Smooth muscle cell (in vitro differentiated cells): ENCODE measurements around the gene SMG6. TPM values are rescaled to one million over a fixed set of nuclear protein-coding genes. Genes with fewer than 3 reads are reported as not detected.

Experiments used
- DNase-seq: peaks from one replicate; lab custom pipeline; 2025; ENCODE audit not compliant: unreplicated experiment; lab: John Stamatoyannopoulos, UW
- H2AFZ ChIP-seq: fragments of 200-600 bp; sonication (generic); 2 replicates; pipeline ENCODE4 v1.6.0; 2016; ENCODE audit warnings: antibody characterized with exemption, low read depth, mild to moderate bottlenecking
- H3F3A ChIP-seq: fragments of 200-600 bp; sonication (generic); 2 replicates; pipeline ENCODE4 v1.6.0; 2017; ENCODE audit warnings: antibody characterized with exemption, low read depth
- H3K27ac ChIP-seq: fragments of 200-600 bp; sonication (generic); 2 replicates; pipeline ENCODE4 v1.5.1; 2016; ENCODE audit warnings: low read depth, mild to moderate bottlenecking
- H3K27me3 ChIP-seq: fragments of 200-600 bp; sonication (generic); 2 replicates; pipeline ENCODE4 v1.6.1; 2016; ENCODE audit warnings: low read depth, mild to moderate bottlenecking
- H3K36me3 ChIP-seq: fragments of 200-600 bp; sonication (generic); 2 replicates; pipeline ENCODE4 v1.5.1; 2016; ENCODE audit warnings: low read depth
- H3K4me1 ChIP-seq: fragments of 200-600 bp; sonication (generic); 2 replicates; pipeline ENCODE4 v1.5.1; 2016; ENCODE audit warnings: low read depth
- H3K4me2 ChIP-seq: fragments of 200-600 bp; sonication (generic); 2 replicates; pipeline ENCODE4 v1.6.0; 2016; ENCODE audit warnings: mild to moderate bottlenecking
- H3K4me3 ChIP-seq: fragments of 200-600 bp; sonication (generic); 2 replicates; pipeline ENCODE4 v1.5.1; 2016; ENCODE audit warnings: mild to moderate bottlenecking
- H3K79me2 ChIP-seq: fragments of 200-600 bp; sonication (generic); 2 replicates; pipeline ENCODE4 v1.6.0; 2016; ENCODE audit warnings: low read depth, mild to moderate bottlenecking
- H3K9ac ChIP-seq: fragments of 200-600 bp; sonication (generic); 2 replicates; pipeline ENCODE4 v1.6.0; 2016; ENCODE audit warnings: low read depth
- H3K9me3 ChIP-seq: fragments of 200-600 bp; sonication (generic); replicated peaks from 2 replicates; pipeline ENCODE4 v1.5.1; 2016; ENCODE audit warnings: low read depth
- H4K20me1 ChIP-seq: fragments of 200-600 bp; sonication (generic); 2 replicates; pipeline ENCODE4 v1.6.0; 2016; ENCODE audit warnings: low read depth
- WGBS: methylation state at CpG from one replicate; pipeline ENCODE4 v1.1.7; 2016; ENCODE audit warnings: low lambda C conversion rate; 5-methylcytosine and 5-hydroxymethylcytosine counted together
- polyA plus RNA-seq: library from polyadenylated mRNA; unstranded; fragments of >200 nt; fragmentation: Nextera tagmentation; extraction: Ambion mirVana; gene quantifications from 2 replicates; pipeline ENCODE4 v1.2.1, GENCODE V29; 2016
- total RNA-seq: library from RNA; depleted of rRNA; stranded (reverse); fragments of >200 nt; gene quantifications from 2 replicates; pipeline ENCODE4 v1.2.3, GENCODE V29; 2014
- TF ChIP-seq, protein P1 (sequence below): fragments of 200-600 bp; sonication (generic); IDR thresholded peaks from 2 replicates; pipeline ENCODE4 v1.5.1; 2017; ENCODE audit warnings: borderline replicate concordance, mild to moderate bottlenecking, antibody characterized with exemption; ENCODE audit not compliant: insufficient read depth, poor library complexity, severe bottlenecking

The SMG6 gene
- total and polyA plus RNA-seq, 2 experiments from 2014 or later: 10.6 to 21.4 TPM

GRCh38 chr17:2309338-2310154 is 6.0 kb upstream of the SMG6 start:
- Histone ChIP-seq H3K9me3 (no peaks in the 10 kb centered on the region), H3K4me3 (no peak overlapping the region), H3K79me2 (peaks cover 11% of the 10 kb centered on the region), H4K20me1 (no peaks in the 10 kb centered on the region), H3K9ac (no peak overlapping the region), H3F3A (no peaks in the 10 kb centered on the region), H3K27me3 (no peaks in the 10 kb centered on the region), H3K4me1 (no peaks in the 10 kb centered on the region), H3K4me2 (no peak overlapping the region), H3K36me3 (no peaks in the 10 kb centered on the region), H2AFZ (no peak overlapping the region), H3K27ac (no peak overlapping the region)
- 67% methylated on average over 6 of the region's 6 CpGs for WGBS
- TF ChIP-seq, protein P1, sequence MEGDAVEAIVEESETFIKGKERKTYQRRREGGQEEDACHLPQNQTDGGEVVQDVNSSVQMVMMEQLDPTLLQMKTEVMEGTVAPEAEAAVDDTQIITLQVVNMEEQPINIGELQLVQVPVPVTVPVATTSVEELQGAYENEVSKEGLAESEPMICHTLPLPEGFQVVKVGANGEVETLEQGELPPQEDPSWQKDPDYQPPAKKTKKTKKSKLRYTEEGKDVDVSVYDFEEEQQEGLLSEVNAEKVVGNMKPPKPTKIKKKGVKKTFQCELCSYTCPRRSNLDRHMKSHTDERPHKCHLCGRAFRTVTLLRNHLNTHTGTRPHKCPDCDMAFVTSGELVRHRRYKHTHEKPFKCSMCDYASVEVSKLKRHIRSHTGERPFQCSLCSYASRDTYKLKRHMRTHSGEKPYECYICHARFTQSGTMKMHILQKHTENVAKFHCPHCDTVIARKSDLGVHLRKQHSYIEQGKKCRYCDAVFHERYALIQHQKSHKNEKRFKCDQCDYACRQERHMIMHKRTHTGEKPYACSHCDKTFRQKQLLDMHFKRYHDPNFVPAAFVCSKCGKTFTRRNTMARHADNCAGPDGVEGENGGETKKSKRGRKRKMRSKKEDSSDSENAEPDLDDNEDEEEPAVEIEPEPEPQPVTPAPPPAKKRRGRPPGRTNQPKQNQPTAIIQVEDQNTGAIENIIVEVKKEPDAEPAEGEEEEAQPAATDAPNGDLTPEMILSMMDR: no peak
- DNase-seq: no peak

- 96% methylated on average over 4 of the region's 4 CpGs for WGBS
- TF ChIP-seq, protein P1: no peak
- Histone ChIP-seq H3F3A (no peaks in the 10 kb centered on the region), H3K9me3 (no peaks in the 10 kb centered on the region), H3K36me3 (peaks cover 4% of the 10 kb centered on the region), H3K79me2 (peaks cover 46% of the 10 kb centered on the region), H3K27ac (no peak overlapping the region), H4K20me1 (peaks cover 22% of the 10 kb centered on the region), H3K4me3 (no peak overlapping the region), H3K4me2 (no peak overlapping the region), H3K9ac (no peak overlapping the region), H3K27me3 (no peaks in the 10 kb centered on the region), H2AFZ (no peak overlapping the region), H3K4me1 (peaks cover 6% of the 10 kb centered on the region)
- no peak for DNase-seq
Observed at GRCh38 chr17:2304931-2305330, 1.3 kb upstream of the SMG6 start.

DNA sequence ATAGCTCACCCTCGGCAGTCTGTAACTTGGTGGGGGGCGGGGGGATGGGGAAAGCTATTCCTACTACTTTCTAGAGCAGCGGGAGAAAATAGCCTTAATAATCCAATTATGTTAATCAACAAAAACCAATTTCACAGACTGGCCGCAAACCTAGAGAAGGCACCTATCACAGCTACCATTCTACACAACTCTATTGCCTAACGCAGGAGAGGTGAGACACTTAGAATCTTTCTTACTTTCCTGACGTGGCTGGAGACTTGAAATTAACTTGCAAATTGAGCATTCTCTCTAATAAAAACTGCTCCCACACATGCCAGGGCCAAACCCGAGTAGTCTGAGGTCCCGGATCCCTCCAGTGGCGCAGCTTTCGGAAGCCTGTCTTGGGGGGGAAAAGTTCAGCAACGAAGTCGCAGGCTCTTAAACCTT is 794 bp downstream of the SMG6 start:
- H3K36me3 ChIP-seq: peaks cover 4% of the 10 kb centered on the region
- 1% methylated on average over 12 of the region's 12 CpGs for WGBS
- peaks cover 64% of the 10 kb centered on the region for H3K79me2 ChIP-seq
- peaks cover 6% of the 10 kb centered on the region for H3K4me1 ChIP-seq
- H3K4me3 ChIP-seq: peak overlapping the region; percentile 96
- H4K20me1 ChIP-seq: peaks cover 30% of the 10 kb centered on the region
- TF ChIP-seq, protein P1: no peak
- no peaks in the 10 kb centered on the region for H3F3A ChIP-seq
- peak overlapping the region; percentile 89 for H3K9ac ChIP-seq
- peak overlapping the region; percentile 86 for H3K27ac ChIP-seq
- H2AFZ ChIP-seq: peak overlapping the region; percentile 94
- no peaks in the 10 kb centered on the region for H3K27me3 ChIP-seq
- DNase-seq: no peak
- H3K4me2 ChIP-seq: peak overlapping the region; percentile 95
- no peaks in the 10 kb centered on the region for H3K9me3 ChIP-seq
